ENCODE measurements around the gene OR9Q2. TPM values are rescaled to one million over a fixed set of nuclear protein-coding genes. Genes with fewer than 3 reads are reported as not detected.

OR9Q2 gene
- total and polyA plus RNA-seq, 2 of the 8 experiments (the other 6 are each of a cell fraction or from before 2014, with no cell fraction given), result not detected

DNA sequence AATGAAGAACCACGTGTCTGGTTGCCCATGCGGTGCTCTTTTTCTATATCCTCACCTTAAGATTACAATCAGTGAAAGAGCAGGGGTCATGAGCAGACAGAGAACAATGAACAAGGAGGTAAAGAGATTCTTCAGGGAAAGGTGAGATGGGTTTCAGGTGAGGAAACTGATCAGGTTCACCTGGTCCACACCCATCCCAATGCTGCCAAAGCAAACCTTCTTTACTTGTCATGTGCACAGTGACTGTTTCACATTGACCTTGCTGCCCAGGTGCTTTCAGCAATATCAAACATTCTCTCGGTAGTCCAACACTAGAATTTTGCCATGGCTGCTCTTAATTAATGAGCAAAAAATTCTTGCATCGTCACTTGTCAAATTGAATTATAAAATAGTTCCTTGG is 24.5 kb upstream of the OR9Q2 start:
- H2BK20ac ChIP-seq (ENCODE audit: low read length), result no peak overlapping the region
- H3K4me1 ChIP-seq (replicated peaks in 1 of 4; ENCODE audit: control insufficient read depth in 3 of 4, insufficient read depth in 4 of 4, low read length in 3 of 4), result no peaks in the 10 kb centered on the region
- H2BK120ac ChIP-seq (replicated peaks; ENCODE audit: low read depth, low read length), result no peak overlapping the region
- no peaks in the 10 kb centered on the region for H3K79me1 ChIP-seq (ENCODE audit: low read depth, low read length)
- no peak overlapping the region for H3K4ac ChIP-seq (replicated peaks; ENCODE audit: insufficient read length, low read depth, low read length)
- no peak overlapping the region for H3K27ac ChIP-seq (ENCODE audit: low read depth, low read length)
- no peak overlapping the region for H4K8ac ChIP-seq (ENCODE audit: extremely low read depth, insufficient read depth, low read length)
- FAIRE-seq (no peak), DNase-seq (ENCODE audit: low read depth in 1 of 2, low spot score in 2 of 2) (no peak)
- no peaks in the 10 kb centered on the region for H3K27me3 ChIP-seq (replicated peaks in 1 of 4; ENCODE audit: control insufficient read depth in 3 of 4, extremely low read depth in 1 of 4, insufficient read depth in 3 of 4, low read length in 3 of 4)
- H3K9me3 ChIP-seq (ENCODE audit: insufficient read depth in 2 of 2, low read depth in 1 of 2, low read length in 1 of 2), result peaks cover 0 to 7% of the 10 kb centered on the region in 2 experiments; a peak in 1 of 4 replicates
- CTCF ChIA-PET (ENCODE audit: partially characterized antibody), result no interaction called here
- no peak overlapping the region for H3K23ac ChIP-seq (ENCODE audit: insufficient read length)
- 77% methylated on average over 4 of the region's 4 CpGs; no CpG with 5 or more reads in 1 of the 2 experiments for WGBS, 2 experiments (ENCODE audit: extremely low coverage in 1 of 2, insufficient coverage in 1 of 2, insufficient read length in 1 of 2, insufficient replicate concordance in 2 of 2, low coverage in 1 of 2, low lambda C conversion rate in 2 of 2, missing lambda C conversion rate in 1 of 2)
- H3K18ac ChIP-seq (ENCODE audit: extremely low read depth, low read length), result no peak overlapping the region
- no peak overlapping the region for H2AFZ ChIP-seq (ENCODE audit: low read length)
- no peaks in the 10 kb centered on the region for H4K20me1 ChIP-seq (replicated peaks in 1 of 2; ENCODE audit: control insufficient read depth in 1 of 2, insufficient read depth in 2 of 2, low read length in 2 of 2)
- H4K91ac ChIP-seq (replicated peaks; ENCODE audit: insufficient read length, low read length), result no peak overlapping the region
- no peak overlapping the region for H3K9ac ChIP-seq (replicated peaks in 1 of 4; ENCODE audit: extremely low read depth in 1 of 4, low read depth in 3 of 4, low read length in 3 of 4)
- no peak overlapping the region for H3K4me3 ChIP-seq (ENCODE audit: extremely low read depth in 1 of 4, insufficient read depth in 2 of 4, low read depth in 3 of 4, low read length in 4 of 4)
- no peak overlapping the region for H3K56ac ChIP-seq (replicated peaks; ENCODE audit: insufficient read length, low read depth, low read length)
- no peak overlapping the region for H2AK5ac ChIP-seq (ENCODE audit: low read depth, low read length)
- no peak overlapping the region for H2BK12ac ChIP-seq (ENCODE audit: low read depth, low read length)
- no peak overlapping the region for H2BK15ac ChIP-seq (ENCODE audit: low read length)
- H4K5ac ChIP-seq (ENCODE audit: insufficient read length, low read depth, low read length), result no peak overlapping the region
- POLR2A ChIA-PET (ENCODE audit: partially characterized antibody), result no interaction called here
- H2BK5ac ChIP-seq (ENCODE audit: low read depth, low read length), result no peak overlapping the region
- no peaks in the 10 kb centered on the region for H3K36me3 ChIP-seq (ENCODE audit: control insufficient read depth in 2 of 4, insufficient read depth in 4 of 4, low read length in 3 of 4)
- no peak for TF ChIP-seq JUND (IDR thresholded peaks at IDR 0.05; ENCODE audit: low read length)
- no peak for TF ChIP-seq SP2 (IDR thresholded peaks at IDR 0.05; ENCODE audit: low read length)
- no peak for TF ChIP-seq MAX (IDR thresholded peaks at IDR 0.05)
- no peak for TF ChIP-seq BACH1 (IDR thresholded peaks at IDR 0.05; ENCODE audit: low read length)
- TF ChIP-seq CBX8 (IDR thresholded peaks at IDR 0.05; ENCODE audit: borderline replicate concordance, low read depth, low read length), result no peak
- no peak for TF ChIP-seq SP4 (IDR thresholded peaks at IDR 0.05; ENCODE audit: low read length)
- TF ChIP-seq HDAC6 (IDR thresholded peaks at IDR 0.05; ENCODE audit: low read depth, low read length), result no peak
- no peak for TF ChIP-seq TAF7 (optimal IDR thresholded peaks at IDR 0.05; ENCODE audit: borderline replicate concordance, low read depth, low read length)
- TF ChIP-seq RBBP5 (IDR thresholded peaks at IDR 0.05; ENCODE audit: borderline replicate concordance, low read depth, low read length), result no peak
- no peak for TF ChIP-seq MAFK (IDR thresholded peaks at IDR 0.05; ENCODE audit: low read depth, low read length)
- no peak for TF ChIP-seq SUZ12 (IDR thresholded peaks at IDR 0.05; ENCODE audit: low read length)
- TF ChIP-seq POLR2A (IDR thresholded peaks at IDR 0.05; ENCODE audit: control extremely low read depth in 1 of 2, low read depth in 2 of 2, low read length in 2 of 2), result no peak
- no peak for TF ChIP-seq KDM4A (IDR thresholded peaks at IDR 0.05; ENCODE audit: low read depth, low read length, severe bottlenecking)
- no peaks in the 10 kb centered on the region for H3K79me2 ChIP-seq (ENCODE audit: control insufficient read depth in 1 of 2, insufficient read depth in 2 of 2, low read length in 2 of 2)
- no peak overlapping the region for H3K14ac ChIP-seq (ENCODE audit: insufficient read length)
- no peak overlapping the region for H3K4me2 ChIP-seq (ENCODE audit: insufficient read depth in 1 of 2, low read depth in 2 of 2, low read length in 2 of 2)
- no peaks in the 10 kb centered on the region for H3K23me2 ChIP-seq (ENCODE audit: low read depth, low read length)
